ENCODE results near the gene CEND1. TPM values are rescaled to one million over a fixed set of nuclear protein-coding genes. Genes with fewer than 3 reads are reported as not detected.

Gene CEND1
- total and polyA plus RNA-seq, 2 of the 13 experiments (the other 11 are each of a cell fraction or from before 2014, with no cell fraction given), result not detected

GRCh38 chr11:838441-839279, 48.8 kb upstream of the CEND1 start (continued):
- TF ChIP-seq TERF1 (CRISPR knock-in tag; IDR thresholded peaks at IDR 0.05) (no peak), SALL1 (CRISPR knock-in tag; IDR thresholded peaks at IDR 0.05) (peak; percentile 76), ELF3 (CRISPR knock-in tag; IDR thresholded peaks at IDR 0.05) (peak; percentile 70), MAZ (IDR thresholded peaks at IDR 0.05; ENCODE audit: borderline replicate concordance, low read depth, low read length) (no peak), MAZ (CRISPR knock-in tag; IDR thresholded peaks at IDR 0.05; ENCODE audit: low read depth) (peak; percentile 70; the same call in 1 of the 2 replicates), CBX5 (CRISPR knock-in tag; IDR thresholded peaks at IDR 0.05; ENCODE audit: borderline replicate concordance) (peak; percentile 78; the same call in 1 of the 2 replicates), ZNF383 (CRISPR knock-in tag; IDR thresholded peaks at IDR 0.05; ENCODE audit: borderline replicate concordance) (no peak), ZEB1 (IDR thresholded peaks at IDR 0.05; ENCODE audit: insufficient replicate concordance, low read depth) (peak; percentile 35), CREB3 (CRISPR knock-in tag; IDR thresholded peaks at IDR 0.05) (no peak), DBP (CRISPR knock-in tag; IDR thresholded peaks at IDR 0.05; ENCODE audit: not compliant biosample characterization) (no peak), NFRKB (IDR thresholded peaks at IDR 0.05) (no peak), IRX3 (CRISPR knock-in tag; IDR thresholded peaks at IDR 0.05; ENCODE audit: borderline replicate concordance, low read depth) (no peak), GRHL1 (CRISPR knock-in tag; conservative IDR thresholded peaks at IDR 0.05) (no peak), BRD4 (CRISPR knock-in tag; IDR thresholded peaks at IDR 0.05) (no peak), ZNF781 (CRISPR knock-in tag; IDR thresholded peaks at IDR 0.05; ENCODE audit: borderline replicate concordance, not compliant biosample characterization) (peak; percentile 90), ZMYM3 (CRISPR knock-in tag; IDR thresholded peaks at IDR 0.05) (peak; percentile 64; the same call in 1 of the 2 replicates), ZZZ3 (CRISPR knock-in tag; IDR thresholded peaks at IDR 0.05; ENCODE audit: borderline replicate concordance) (no peak), HNRNPLL (IDR thresholded peaks at IDR 0.05; ENCODE audit: low read depth, low read length, poor library complexity, severe bottlenecking) (peak; percentile 10), ATF7-NPFF (CRISPR knock-in tag; IDR thresholded peaks at IDR 0.05; ENCODE audit: low read depth) (peak; percentile 43), MEIS1 (CRISPR knock-in tag; IDR thresholded peaks at IDR 0.05; ENCODE audit: borderline replicate concordance) (no peak; the same call in 1 of the 2 replicates), ISX (CRISPR knock-in tag; conservative IDR thresholded peaks at IDR 0.05) (no peak), BRF2 (CRISPR knock-in tag; IDR thresholded peaks at IDR 0.05) (no peak), RFXAP (CRISPR knock-in tag; IDR thresholded peaks at IDR 0.05; ENCODE audit: borderline replicate concordance) (no peak)

Data from HepG2 (cell line).